ENCODE measurements around the gene PATL1.

PATL1 gene

GRCh38 chr11:59615120-59615636, 53.7 kb downstream of the PATL1 start:
- peak overlapping the region; percentile 90 for H3K4me3 ChIP-seq (ENCODE audit: low read depth, low read length)
- no peak for TF ChIP-seq CTCF (conservative IDR thresholded peaks at IDR 0.05; ENCODE audit: low read depth, low read length)
- peak; percentile 23 for DNase-seq (ENCODE audit: low read depth)

DNA sequence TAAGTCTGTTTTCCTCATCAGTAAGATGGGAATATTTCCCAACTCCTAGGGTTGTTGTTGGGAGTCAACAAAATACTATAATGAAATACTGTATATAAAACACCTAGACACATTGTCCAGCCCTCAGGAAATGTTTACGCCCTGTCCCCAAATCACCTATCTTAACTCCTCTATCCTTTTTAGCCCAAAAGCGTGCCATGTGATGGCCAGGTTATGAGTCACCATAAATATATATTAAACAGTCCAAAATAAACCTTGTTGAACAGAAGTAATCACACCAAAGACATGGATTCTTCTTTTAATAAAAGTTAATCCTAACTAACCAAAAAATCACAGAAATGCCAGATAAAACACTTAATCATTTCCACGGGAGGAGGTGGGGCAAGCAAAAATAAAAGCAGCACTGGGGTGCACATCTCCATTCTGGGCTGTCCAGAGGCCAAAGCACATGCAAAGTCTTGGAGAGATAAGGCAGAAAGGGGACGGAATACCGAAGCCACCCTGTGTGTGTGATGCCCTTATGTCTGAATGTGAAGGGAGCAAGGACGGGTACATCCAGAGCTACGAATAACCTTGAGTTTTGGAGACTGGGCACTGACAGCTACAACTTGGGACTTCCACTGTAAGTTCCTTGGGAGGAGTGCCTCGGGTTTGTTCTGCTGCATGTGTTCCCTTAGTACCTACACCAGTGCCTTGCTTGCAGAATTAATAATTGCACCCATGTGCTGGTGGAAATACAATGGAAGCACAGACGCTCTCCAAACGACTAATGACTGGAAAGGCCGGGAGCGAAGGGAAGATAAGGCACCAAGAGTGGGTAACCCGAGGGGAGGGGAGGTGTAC, 54.3 kb downstream of the PATL1 start:
- DNase-seq (ENCODE audit: low read depth): peak; percentile 19
- H3K4me3 ChIP-seq (ENCODE audit: low read depth, low read length): peak overlapping the region; percentile 90
- no peak for TF ChIP-seq CTCF (conservative IDR thresholded peaks at IDR 0.05; ENCODE audit: low read depth, low read length)

GRCh38 chr11:59611570-59612565, 57.0 kb downstream of the PATL1 start:
- no peak for DNase-seq (ENCODE audit: low read depth)
- TF ChIP-seq CTCF (conservative IDR thresholded peaks at IDR 0.05; ENCODE audit: low read depth, low read length): no peak
- no peak overlapping the region for H3K4me3 ChIP-seq (ENCODE audit: low read depth, low read length)

GRCh38 chr11:59610289-59610688, 58.5 kb downstream of the PATL1 start:
- no peak for DNase-seq (ENCODE audit: low read depth)
- no peak for TF ChIP-seq CTCF (conservative IDR thresholded peaks at IDR 0.05; ENCODE audit: low read depth, low read length)
- H3K4me3 ChIP-seq (ENCODE audit: low read depth, low read length): no peak overlapping the region

DNA sequence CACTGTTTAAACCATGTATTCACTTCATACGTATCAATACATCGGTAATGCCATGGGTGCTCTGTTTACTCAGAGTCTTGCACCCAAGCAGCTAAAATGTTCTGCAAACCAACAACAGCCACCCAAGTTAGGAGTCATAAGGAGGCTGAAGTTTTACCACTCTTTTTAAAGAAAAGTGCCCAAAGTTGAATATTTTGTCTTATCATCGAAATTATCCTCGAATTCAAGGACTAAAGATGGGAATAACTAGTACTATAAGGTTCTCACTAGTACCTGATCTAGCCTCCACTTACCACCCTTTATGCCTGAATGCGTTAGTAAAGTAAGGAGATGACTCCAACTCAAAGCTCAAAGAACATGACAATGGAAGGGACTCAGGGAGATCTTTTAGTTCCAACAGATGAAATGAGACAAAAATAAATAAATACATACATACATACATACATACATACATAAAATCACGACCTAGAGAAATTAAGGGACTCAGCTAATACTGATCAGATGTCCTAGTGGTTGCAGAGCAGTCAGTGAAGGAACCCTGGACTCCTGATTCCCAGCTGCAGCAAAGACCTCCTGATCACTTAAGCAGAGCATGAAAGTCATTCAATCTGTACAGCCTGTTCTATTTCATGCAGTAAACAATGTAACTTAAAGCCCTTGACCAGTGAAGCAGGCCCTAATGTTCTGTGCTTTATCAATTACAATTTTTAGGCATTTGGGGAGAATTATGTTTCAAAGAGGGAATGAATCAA, 61.0 kb downstream of the PATL1 start:
- H3K4me3 ChIP-seq (ENCODE audit: low read depth, low read length): no peak overlapping the region
- no peak for TF ChIP-seq CTCF (conservative IDR thresholded peaks at IDR 0.05; ENCODE audit: low read depth, low read length)
- DNase-seq (ENCODE audit: low read depth): no peak

DNA sequence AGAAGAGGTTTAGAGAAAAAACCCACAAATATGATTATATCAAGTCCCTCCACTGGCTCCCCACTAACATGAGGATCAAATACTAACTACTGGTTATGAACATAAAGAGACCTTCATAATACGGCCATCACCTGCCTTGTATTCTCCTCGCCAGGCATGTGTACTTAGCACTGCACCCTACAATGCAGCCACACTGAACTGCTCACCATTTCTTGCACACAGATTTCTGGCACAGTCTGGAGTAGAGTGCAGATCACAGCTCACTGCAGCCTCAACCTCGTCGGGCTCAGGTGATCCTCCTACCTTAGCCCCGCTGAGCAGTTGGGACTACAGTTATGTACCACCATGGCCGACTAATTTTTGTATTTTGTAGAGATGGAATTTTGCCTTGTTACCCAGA, 66.4 kb downstream of the PATL1 start:
- H3K4me3 ChIP-seq (ENCODE audit: low read depth, low read length): no peak overlapping the region
- no peak for TF ChIP-seq CTCF (conservative IDR thresholded peaks at IDR 0.05; ENCODE audit: low read depth, low read length)
- DNase-seq (ENCODE audit: low read depth): no peak

All from choroid plexus epithelial cell (primary cell).